Mesenchymal stem cell (in vitro differentiated cells and primary cell): ENCODE results near the gene COL15A1.
A peak's percentile ranks its signal among the peaks of the same experiment; 100 is the strongest.

Source experiments
- DNase-seq: peaks from one replicate; pipeline ENCODE4 v3.0.0-alpha.2; 2013
- H2AFZ ChIP-seq: one replicate; pipeline ENCODE4 v1.6.1; 2013; ENCODE audit warnings: low read depth, mild to moderate bottlenecking, control low read depth, inconsistent platforms, low read length, moderate library complexity
- H2AK5ac ChIP-seq: 2 replicates; pipeline ENCODE4 v1.6.1; 2013; ENCODE audit warnings: low read length, moderate library complexity, mild to moderate bottlenecking, inconsistent platforms; ENCODE audit not compliant: severe bottlenecking
- H2BK120ac ChIP-seq: one replicate; pipeline ENCODE4 v1.6.1; 2013; ENCODE audit warnings: low read depth, mild to moderate bottlenecking, inconsistent platforms, low read length, moderate library complexity
- H2BK12ac ChIP-seq, 2 experiments: one replicate each; pipeline ENCODE4 v1.6.1; 2013; ENCODE audit warnings: inconsistent platforms in 2 of 2, low read length in 2 of 2, mild to moderate bottlenecking in 2 of 2, moderate library complexity in 2 of 2, control low read depth in 1 of 2
- H2BK15ac ChIP-seq: one replicate; pipeline ENCODE4 v1.6.1; 2013; ENCODE audit warnings: mild to moderate bottlenecking, low read depth, inconsistent platforms; ENCODE audit not compliant: poor library complexity, severe bottlenecking
- H2BK5ac ChIP-seq: 2 replicates; pipeline ENCODE4 v1.6.1; 2013; ENCODE audit warnings: low read depth, mild to moderate bottlenecking, low read length, control low read depth, inconsistent platforms; ENCODE audit not compliant: poor library complexity, severe bottlenecking
- H3K14ac ChIP-seq, 2 experiments: one replicate each; pipeline ENCODE4 v1.6.1; 2013; ENCODE audit warnings: inconsistent platforms in 2 of 2, low read length in 2 of 2, control low read depth in 1 of 2, mild to moderate bottlenecking in 1 of 2, moderate library complexity in 1 of 2
- H3K18ac ChIP-seq, 2 experiments: one replicate each; pipeline ENCODE4 v1.6.1; 2013; ENCODE audit warnings: inconsistent platforms in 2 of 2, low read length in 2 of 2, control low read depth in 1 of 2, low read depth in 1 of 2, mild to moderate bottlenecking in 1 of 2
- H3K23ac ChIP-seq, 2 experiments: one replicate each; pipeline ENCODE4 v1.6.1; 2013; ENCODE audit warnings: inconsistent platforms in 2 of 2, low read length in 2 of 2, mild to moderate bottlenecking in 2 of 2, moderate library complexity in 2 of 2, control low read depth in 1 of 2
- H3K27ac ChIP-seq: 2 replicates; pipeline ENCODE4 v1.5.1; 2013; ENCODE audit warnings: mild to moderate bottlenecking, moderate library complexity, low read length, control low read depth, inconsistent platforms; ENCODE audit not compliant: poor library complexity, severe bottlenecking
- H3K27me3 ChIP-seq, 2 experiments: 2 replicates each; pipeline versions ENCODE4 v1.6.1 to v1.7.0; 2013; ENCODE audit warnings: low read length in 2 of 2, mild to moderate bottlenecking in 2 of 2, moderate library complexity in 2 of 2, control low read depth in 1 of 2, inconsistent platforms in 1 of 2; ENCODE audit not compliant: control insufficient read depth in 1 of 2, insufficient read depth in 1 of 2
- H3K36me3 ChIP-seq, 2 experiments: 2 replicates each; pipeline versions ENCODE4 v1.6.1 to v1.7.0; 2013; ENCODE audit warnings: low read length in 2 of 2, control low read depth in 1 of 2, inconsistent platforms in 1 of 2, low read depth in 1 of 2, mild to moderate bottlenecking in 1 of 2; ENCODE audit not compliant: insufficient read depth in 2 of 2, control insufficient read depth in 1 of 2
- H3K4ac ChIP-seq, 2 experiments: one replicate each; pipeline ENCODE4 v1.6.1; 2013; ENCODE audit warnings: inconsistent platforms in 2 of 2, low read length in 2 of 2, mild to moderate bottlenecking in 2 of 2, moderate library complexity in 2 of 2, control low read depth in 1 of 2, low read depth in 1 of 2
- H3K4me1 ChIP-seq: 2 replicates; pipeline ENCODE4 v1.6.1; 2013; ENCODE audit warnings: low read depth, low read length, control low read depth; ENCODE audit not compliant: control insufficient read depth, insufficient read depth
- H3K4me2 ChIP-seq: 2 replicates; pipeline ENCODE4 v1.6.1; 2013; ENCODE audit warnings: low read length, mild to moderate bottlenecking, inconsistent platforms; ENCODE audit not compliant: poor library complexity, severe bottlenecking
- H3K4me3 ChIP-seq, 2 experiments: 2 replicates each; pipeline versions ENCODE4 v1.5.1 to v1.7.0; 2013; ENCODE audit warnings: low read length in 2 of 2, mild to moderate bottlenecking in 2 of 2, control low read depth in 1 of 2, low read depth in 1 of 2; ENCODE audit not compliant: insufficient read depth in 1 of 2
- H3K79me1 ChIP-seq: replicated peaks from 2 replicates; pipeline ENCODE4 v1.6.1; 2013; ENCODE audit warnings: mild to moderate bottlenecking, control low read depth, low read length, inconsistent platforms; ENCODE audit not compliant: poor library complexity, severe bottlenecking
- H3K9ac ChIP-seq: 2 replicates; pipeline ENCODE4 v1.7.0; 2013; ENCODE audit warnings: mild to moderate bottlenecking, low read length, moderate library complexity
- H3K9me3 ChIP-seq: 2 replicates; pipeline ENCODE4 v1.7.0; 2013; ENCODE audit warnings: mild to moderate bottlenecking, low read length; ENCODE audit not compliant: control insufficient read depth
- H4K8ac ChIP-seq: one replicate; pipeline ENCODE4 v1.6.1; 2013; ENCODE audit warnings: inconsistent platforms, mild to moderate bottlenecking, low read length, moderate library complexity
- H4K91ac ChIP-seq: one replicate; pipeline ENCODE4 v1.6.1; 2013; ENCODE audit warnings: mild to moderate bottlenecking, low read length, inconsistent platforms
- WGBS: methylation state at CpG from one replicate; pipeline ENCODE4 v1.1.7; 2013; ENCODE audit warnings: mixed read lengths; 5-methylcytosine and 5-hydroxymethylcytosine counted together

The COL15A1 gene

DNA sequence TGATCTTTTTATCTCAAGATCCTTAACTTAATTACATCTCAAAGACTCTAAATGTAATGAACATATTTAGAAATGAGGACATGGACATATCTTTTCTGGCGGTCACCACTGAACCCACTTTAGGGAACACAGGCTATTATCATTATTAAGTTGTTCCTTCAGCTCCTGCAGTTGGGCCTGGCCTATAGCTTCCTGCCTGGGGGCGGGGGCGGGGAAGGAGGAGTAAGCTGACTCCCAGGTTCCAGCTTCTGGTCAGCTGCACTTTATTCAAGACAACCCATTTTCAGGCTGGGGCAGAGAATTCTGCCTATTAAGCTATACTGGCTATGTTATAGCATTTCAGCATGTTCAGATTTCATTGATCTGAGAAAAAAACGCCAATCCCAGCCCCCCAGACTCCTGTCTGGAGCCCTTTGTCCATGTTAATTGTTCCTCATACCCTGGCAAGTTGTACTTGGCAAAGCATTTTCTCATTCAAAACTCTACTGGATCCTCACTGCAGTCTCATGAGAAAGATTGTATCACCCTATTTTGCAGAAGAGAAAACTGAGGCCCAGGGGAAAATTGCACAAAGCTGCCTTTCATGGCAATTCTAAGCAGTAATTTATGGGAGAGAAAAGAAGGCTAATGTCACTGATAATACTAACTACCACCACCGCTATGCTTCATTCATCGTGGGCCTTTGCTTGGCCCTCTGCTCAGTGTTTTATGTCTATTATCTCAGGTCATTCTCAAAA lies 25.1 kb downstream of the COL15A1 start:
- no peak overlapping the region for H3K4ac ChIP-seq

DNA sequence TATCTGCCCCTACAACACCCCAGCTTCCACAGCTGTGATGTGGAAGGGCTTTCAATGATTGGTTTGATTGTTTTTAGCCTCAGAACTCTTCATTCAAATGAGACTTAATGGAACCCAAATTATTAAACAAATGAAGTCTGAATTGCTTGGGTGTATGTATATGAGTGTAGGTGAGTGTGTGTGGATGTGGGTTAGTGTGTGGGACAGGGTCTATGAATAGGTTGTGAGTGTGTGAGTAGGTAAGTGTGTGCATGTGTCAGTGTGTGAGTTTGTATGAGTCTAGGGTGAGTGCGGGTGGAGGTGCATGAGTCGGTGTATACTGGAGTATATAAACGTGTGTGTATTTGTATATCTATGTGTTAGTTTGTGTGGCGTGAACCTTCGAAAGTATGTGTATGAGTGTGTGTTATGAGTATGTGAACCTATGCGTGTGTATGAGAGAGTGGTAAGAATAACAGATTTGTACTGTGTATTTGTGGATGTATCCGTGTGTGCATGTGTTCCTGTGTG lies 26.9 kb downstream of the COL15A1 start:
- Histone ChIP-seq H2BK15ac (no peak overlapping the region), H3K4ac (no peak overlapping the region), H3K23ac (no peak overlapping the region), H3K14ac (no peak overlapping the region), H3K9me3 (no peaks in the 10 kb centered on the region), H2BK120ac (no peak overlapping the region), H2AFZ (no peak overlapping the region), H3K4me2 (no peak overlapping the region), H3K27me3 (peaks cover 4 to 58% of the 10 kb centered on the region in 2 experiments), H3K4me3 (no peak overlapping the region), H2BK5ac (no peak overlapping the region), H3K4me1 (peaks cover 22% of the 10 kb centered on the region), H2BK12ac (peak overlapping the region in 1 of 2 experiments; percentile 89), H4K91ac (no peak overlapping the region), H3K18ac (peak overlapping the region; percentile 35 to 72), H3K9ac (peak overlapping the region; percentile 25), H2AK5ac (no peak overlapping the region), H3K36me3 (no peaks in the 10 kb centered on the region), H3K79me1 (no peaks in the 10 kb centered on the region), H3K27ac (no peak overlapping the region), H4K8ac (no peak overlapping the region)
- no peak for DNase-seq
- 88% methylated on average over 7 of the region's 7 CpGs for WGBS

More for the DNA sequence above, 25.1 kb downstream of the COL15A1 start:
- no peak overlapping the region for H4K8ac ChIP-seq
- H3K9ac ChIP-seq: no peak overlapping the region
- no peak overlapping the region for H2BK120ac ChIP-seq
- H2AFZ ChIP-seq: no peak overlapping the region
- H3K79me1 ChIP-seq: no peaks in the 10 kb centered on the region
- H2BK15ac ChIP-seq: no peak overlapping the region
- H3K27me3 ChIP-seq: peaks cover 0 to 56% of the 10 kb centered on the region in 2 experiments
- no peak overlapping the region for H2BK5ac ChIP-seq
- peaks cover 16% of the 10 kb centered on the region for H3K4me1 ChIP-seq
- H3K23ac ChIP-seq: no peak overlapping the region
- H3K36me3 ChIP-seq: no peaks in the 10 kb centered on the region
- no peak overlapping the region for H3K14ac ChIP-seq
- WGBS: 76% methylated on average over 6 of the region's 6 CpGs
- no peak overlapping the region for H3K4me3 ChIP-seq
- no peak overlapping the region for H3K27ac ChIP-seq
- DNase-seq: no peak
- H4K91ac ChIP-seq: no peak overlapping the region
- H2AK5ac ChIP-seq: no peak overlapping the region
- H3K9me3 ChIP-seq: no peaks in the 10 kb centered on the region
- H3K4me2 ChIP-seq: no peak overlapping the region
- no peak overlapping the region for H3K18ac ChIP-seq
- H2BK12ac ChIP-seq: no peak overlapping the region

- Histone ChIP-seq H3K23ac (no peak overlapping the region), H3K9me3 (no peaks in the 10 kb centered on the region), H4K8ac (peak overlapping the region; percentile 54), H3K9ac (peak overlapping the region; percentile 56), H4K91ac (no peak overlapping the region), H3K18ac (peak overlapping the region; percentile 40 to 85), H3K4me2 (no peak overlapping the region), H2AK5ac (peak overlapping the region; percentile 84), H3K79me1 (no peaks in the 10 kb centered on the region), H2AFZ (no peak overlapping the region), H2BK15ac (peak overlapping the region; percentile 78), H3K27me3 (peaks cover 7 to 64% of the 10 kb centered on the region in 2 experiments), H2BK12ac (peak overlapping the region; percentile 71 to 91), H3K36me3 (no peaks in the 10 kb centered on the region), H2BK120ac (peak overlapping the region; percentile 45), H3K4ac (no peak overlapping the region), H3K14ac (peak overlapping the region in 1 of 2 experiments; percentile 81), H3K4me3 (peak overlapping the region in 1 of 2 experiments; percentile 60), H2BK5ac (no peak overlapping the region), H3K4me1 (peaks cover 22% of the 10 kb centered on the region), H3K27ac (no peak overlapping the region)
- DNase-seq: peak; percentile 86
- WGBS: 64% methylated on average over 20 of the region's 20 CpGs
Observed at GRCh38 chr9:98971168-98971914, 27.6 kb downstream of the COL15A1 start.

DNA sequence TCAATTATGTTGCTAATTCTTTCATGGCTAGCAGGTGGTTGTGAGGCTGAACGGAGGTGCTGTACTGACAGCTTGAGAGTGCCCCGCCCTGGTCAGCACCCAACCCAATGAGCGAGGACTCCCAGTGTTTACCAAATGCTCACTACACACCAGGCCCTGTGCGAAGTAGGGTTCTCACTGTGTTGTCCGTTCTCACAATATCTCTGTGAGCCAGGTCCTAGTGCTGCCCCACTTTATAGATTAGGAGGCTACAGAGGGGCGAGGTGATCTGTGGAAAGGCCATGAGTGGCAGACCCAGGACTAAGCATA lies 28.2 kb downstream of the COL15A1 start:
- WGBS: over 99% methylated on average over 6 of the region's 6 CpGs
- no peak overlapping the region for H3K18ac ChIP-seq
- H2BK12ac ChIP-seq: no peak overlapping the region

More for the DNA sequence above, 28.2 kb downstream of the COL15A1 start:
- Histone ChIP-seq H3K4me2 (no peak overlapping the region), H4K91ac (peak overlapping the region; percentile 29), H2AK5ac (peak overlapping the region; percentile 91), H2BK15ac (peak overlapping the region; percentile 78), H2AFZ (no peak overlapping the region), H3K27me3 (peaks cover 7 to 69% of the 10 kb centered on the region in 2 experiments), H3K14ac (no peak overlapping the region), H3K27ac (no peak overlapping the region), H2BK5ac (no peak overlapping the region), H3K79me1 (no peaks in the 10 kb centered on the region), H2BK120ac (no peak overlapping the region), H3K4ac (no peak overlapping the region), H3K23ac (no peak overlapping the region), H3K4me3 (no peak overlapping the region), H3K9ac (no peak overlapping the region), H3K9me3 (no peaks in the 10 kb centered on the region), H4K8ac (no peak overlapping the region), H3K4me1 (peaks cover 22% of the 10 kb centered on the region), H3K36me3 (no peaks in the 10 kb centered on the region)
- DNase-seq: no peak
